H1 (cell line): ENCODE measurements around the gene P2RX7. TPM values are rescaled to one million over a fixed set of nuclear protein-coding genes. Genes with fewer than 3 reads are reported as not detected.

Source experiments
- SIX5 ChIP-seq: IDR thresholded peaks from 2 replicates; pipeline ENCODE4 v1.6.1; 2011; ENCODE audit warnings: mild to moderate bottlenecking, low read depth, low read length
- polyA plus RNA-seq, 7 experiments: library from polyadenylated mRNA; depleted of rRNA in 3 of 7; stranded (reverse) in 5 of 7; unstranded in 2 of 7; fragments of >200 nt in 5 of 7; fragments of 200-250 nt in 2 of 7; gene quantifications; 1 replicate in 5 of 7; 2 replicates in 1 of 7; 4 replicates in 1 of 7; pipeline versions ENCODE4 v1.2.1 to v1.2.3, GENCODE V29; 2011 to 2013; ENCODE audit warnings: missing spikeins in 2 of 7, mixed read lengths in 2 of 7
- total RNA-seq: library from RNA; stranded (reverse); fragmentation: NEBNext Ultra II Directional; extraction: Animal tissue kit (Norgen Biotek cat#: 25700); gene quantifications from 2 replicates; pipeline ENCODE4 v1.2.1, GENCODE V29; 2021

Gene P2RX7
- total and polyA plus RNA-seq, 2 of the 8 experiments (the other 6 are each of a cell fraction or from before 2014, with no cell fraction given): 0.38 to 0.56 TPM

DNA sequence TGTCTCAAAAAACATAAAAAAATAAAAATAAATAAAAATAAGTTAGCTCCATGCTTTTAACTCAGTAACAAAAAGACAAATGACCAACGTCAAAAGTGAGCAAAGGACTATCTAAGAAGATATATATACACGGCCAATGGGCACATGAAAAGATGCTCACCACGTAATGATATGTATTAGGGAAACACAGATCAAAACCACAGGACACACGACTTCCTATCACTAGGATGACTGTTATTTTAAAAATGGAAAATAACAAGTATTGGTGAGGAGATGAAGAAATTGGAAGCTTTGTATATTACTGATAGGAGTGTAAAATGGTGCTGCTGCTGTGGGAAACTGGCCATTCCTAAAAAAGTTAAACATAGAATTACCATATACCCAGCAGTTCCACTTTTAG lies 20.2 kb upstream of the P2RX7 start (continued):
- TF ChIP-seq SIX5: no peak
